ENCODE results near the gene AHNAK.
"Not testable (repeated sequence)": the region's sequence is repeated elsewhere in the genome, so short reads cannot be mapped to it uniquely, and the experiment has no call there.

Gene AHNAK, protein sequence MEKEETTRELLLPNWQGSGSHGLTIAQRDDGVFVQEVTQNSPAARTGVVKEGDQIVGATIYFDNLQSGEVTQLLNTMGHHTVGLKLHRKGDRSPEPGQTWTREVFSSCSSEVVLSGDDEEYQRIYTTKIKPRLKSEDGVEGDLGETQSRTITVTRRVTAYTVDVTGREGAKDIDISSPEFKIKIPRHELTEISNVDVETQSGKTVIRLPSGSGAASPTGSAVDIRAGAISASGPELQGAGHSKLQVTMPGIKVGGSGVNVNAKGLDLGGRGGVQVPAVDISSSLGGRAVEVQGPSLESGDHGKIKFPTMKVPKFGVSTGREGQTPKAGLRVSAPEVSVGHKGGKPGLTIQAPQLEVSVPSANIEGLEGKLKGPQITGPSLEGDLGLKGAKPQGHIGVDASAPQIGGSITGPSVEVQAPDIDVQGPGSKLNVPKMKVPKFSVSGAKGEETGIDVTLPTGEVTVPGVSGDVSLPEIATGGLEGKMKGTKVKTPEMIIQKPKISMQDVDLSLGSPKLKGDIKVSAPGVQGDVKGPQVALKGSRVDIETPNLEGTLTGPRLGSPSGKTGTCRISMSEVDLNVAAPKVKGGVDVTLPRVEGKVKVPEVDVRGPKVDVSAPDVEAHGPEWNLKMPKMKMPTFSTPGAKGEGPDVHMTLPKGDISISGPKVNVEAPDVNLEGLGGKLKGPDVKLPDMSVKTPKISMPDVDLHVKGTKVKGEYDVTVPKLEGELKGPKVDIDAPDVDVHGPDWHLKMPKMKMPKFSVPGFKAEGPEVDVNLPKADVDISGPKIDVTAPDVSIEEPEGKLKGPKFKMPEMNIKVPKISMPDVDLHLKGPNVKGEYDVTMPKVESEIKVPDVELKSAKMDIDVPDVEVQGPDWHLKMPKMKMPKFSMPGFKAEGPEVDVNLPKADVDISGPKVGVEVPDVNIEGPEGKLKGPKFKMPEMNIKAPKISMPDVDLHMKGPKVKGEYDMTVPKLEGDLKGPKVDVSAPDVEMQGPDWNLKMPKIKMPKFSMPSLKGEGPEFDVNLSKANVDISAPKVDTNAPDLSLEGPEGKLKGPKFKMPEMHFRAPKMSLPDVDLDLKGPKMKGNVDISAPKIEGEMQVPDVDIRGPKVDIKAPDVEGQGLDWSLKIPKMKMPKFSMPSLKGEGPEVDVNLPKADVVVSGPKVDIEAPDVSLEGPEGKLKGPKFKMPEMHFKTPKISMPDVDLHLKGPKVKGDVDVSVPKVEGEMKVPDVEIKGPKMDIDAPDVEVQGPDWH (N-terminal part only)
- 4,786 to 7,063 reads per million in 2 donors for total RNA-seq

DNA sequence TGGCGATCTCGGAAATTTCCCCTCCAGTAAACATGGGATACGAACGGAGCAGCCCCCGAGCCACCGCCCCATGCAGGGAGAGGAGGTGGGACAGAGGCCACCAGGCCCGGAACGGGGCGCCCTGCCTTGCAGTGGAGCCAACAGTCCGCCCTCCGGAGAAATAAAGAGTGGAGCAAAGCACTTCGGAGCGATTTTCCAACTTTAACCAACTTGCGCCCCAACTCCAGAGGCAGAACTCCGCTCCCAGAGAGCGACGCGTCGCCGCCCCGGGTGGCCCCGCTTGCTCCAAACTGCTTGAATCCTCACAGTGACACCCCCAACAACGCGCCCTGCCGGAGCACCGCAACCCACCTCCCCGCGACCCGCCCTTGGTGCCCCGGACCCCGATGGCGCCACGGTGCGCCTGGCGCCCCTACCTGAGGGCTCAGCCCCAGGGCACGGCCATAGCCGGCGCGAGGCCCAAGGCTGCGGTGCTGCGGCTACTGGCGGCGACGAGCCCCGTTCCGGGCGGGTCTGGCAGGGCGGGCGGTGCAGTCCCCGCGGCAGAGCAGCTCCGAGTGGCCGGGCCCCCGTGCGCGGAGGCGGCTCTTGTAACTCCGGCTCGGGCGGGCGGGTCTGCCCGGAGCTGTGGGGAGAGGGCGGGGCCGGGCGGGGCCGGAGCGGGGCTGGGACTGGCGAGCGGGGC lies at the start of gene AHNAK:
Gene AHNAK, minus strand, starts transcription at position 563 of the 685 bp plus-strand sequence. CDS start 10,708 bp downstream, outside the sequence.
- peak in 4 of 5 experiments; percentile 47 to 70 (median 64) for DNase-seq

DNA sequence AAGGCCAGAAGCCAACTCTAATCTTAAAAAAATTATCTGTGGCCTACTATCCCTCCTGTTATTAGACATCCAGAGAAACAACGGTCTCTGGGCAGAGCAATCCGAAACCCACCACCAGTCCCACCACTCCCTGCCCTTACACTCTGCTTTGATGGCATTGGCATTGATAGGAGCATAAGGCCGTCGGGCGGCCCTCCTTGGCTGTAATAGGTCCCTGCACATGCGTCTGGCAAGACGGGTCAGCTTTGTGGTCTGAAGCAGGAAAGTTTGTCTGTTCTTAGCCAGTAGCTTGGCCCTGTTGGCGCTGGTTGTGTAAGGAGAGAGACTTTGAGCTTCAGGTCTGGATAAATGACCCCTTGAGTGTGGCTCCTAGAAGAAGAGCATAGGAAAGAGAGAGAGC lies 48.5 kb upstream of the AHNAK start:
- DNase-seq, result no peak

DNA sequence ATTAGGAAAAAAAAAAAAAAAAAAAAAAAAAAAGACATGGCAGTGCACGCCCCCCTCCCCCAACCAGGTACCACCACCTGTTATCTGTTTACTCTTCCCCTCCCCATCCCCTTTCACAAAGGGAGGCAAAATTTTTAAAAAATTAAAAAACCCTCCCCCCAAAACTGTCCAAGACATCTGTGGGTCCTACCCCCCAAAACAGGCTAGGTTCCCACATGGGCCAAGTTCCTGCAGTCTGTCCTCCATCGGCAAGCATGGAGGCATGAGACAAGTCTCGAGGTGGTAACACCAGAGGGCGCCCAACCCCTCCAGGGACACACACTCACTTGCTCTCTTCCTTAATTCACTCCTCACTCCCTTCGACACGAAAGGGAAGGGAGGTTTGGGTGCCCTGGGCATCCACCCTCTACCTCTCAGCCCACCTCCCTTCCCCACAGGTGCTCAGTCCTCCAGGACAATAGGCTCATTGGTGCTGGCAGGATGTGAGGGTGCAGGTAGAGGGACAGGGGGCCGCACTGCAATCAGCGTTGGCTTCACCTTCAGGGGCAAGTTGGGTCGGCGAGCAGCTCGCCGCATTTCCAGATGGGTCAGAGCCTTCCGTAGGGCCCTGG lies 46.9 kb upstream of the AHNAK start:
- peak; percentile 40 to 87 (median 67) for DNase-seq

DNA sequence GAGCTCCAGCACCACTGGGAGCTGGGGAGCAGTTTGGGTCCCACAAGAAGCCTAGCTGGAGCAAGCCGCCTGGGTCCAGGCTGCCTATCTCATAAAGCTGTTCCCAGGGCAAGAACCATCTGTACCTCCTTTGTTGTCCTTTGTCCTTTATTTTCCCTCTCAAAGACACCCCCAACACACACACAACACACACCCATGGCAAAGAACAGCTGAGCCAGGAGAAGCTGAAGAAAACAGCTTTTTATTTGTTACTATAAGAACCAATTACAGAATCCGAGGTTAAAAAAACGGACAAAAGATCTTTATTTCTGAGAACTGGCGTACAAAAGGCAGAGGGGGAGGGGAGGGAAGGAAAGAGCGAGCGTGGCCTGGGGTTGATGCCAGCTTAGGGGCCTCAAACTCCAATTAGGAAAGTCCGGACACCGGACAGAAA lies 46.4 kb upstream of the AHNAK start:
- DNase-seq, result no peak

DNA sequence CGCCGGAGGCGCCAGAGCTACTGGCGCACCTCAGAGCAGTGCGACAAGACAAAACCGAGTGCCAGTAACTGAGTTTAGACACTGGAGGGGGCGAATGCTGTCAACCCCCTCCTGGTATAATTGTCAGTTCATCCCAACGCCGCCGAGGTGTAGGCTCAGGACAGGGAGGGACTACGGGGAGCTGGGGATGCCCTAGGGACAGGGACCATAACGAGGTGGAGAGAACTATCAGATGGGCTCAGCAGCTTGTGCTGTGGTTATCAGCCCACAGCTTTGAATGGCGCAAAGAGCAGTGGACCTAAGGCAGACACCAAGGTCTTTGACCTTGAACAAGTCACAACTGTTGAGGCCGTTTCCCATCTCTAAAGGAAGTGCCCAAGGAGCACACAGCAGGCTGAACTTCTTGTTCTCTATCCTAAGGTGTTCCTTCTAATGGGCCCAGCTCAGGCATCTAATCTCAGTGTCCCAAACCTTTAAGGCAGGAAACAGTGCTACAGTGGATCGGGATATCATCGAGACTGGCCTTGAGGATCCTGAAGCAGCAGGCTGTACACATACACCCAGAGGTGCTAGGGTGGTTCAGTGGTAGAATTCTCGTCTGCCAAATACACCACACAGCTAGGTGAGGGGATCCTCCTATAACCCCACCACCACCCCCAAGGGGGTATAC lies 45.7 kb upstream of the AHNAK start:
- DNase-seq, result no peak

DNA sequence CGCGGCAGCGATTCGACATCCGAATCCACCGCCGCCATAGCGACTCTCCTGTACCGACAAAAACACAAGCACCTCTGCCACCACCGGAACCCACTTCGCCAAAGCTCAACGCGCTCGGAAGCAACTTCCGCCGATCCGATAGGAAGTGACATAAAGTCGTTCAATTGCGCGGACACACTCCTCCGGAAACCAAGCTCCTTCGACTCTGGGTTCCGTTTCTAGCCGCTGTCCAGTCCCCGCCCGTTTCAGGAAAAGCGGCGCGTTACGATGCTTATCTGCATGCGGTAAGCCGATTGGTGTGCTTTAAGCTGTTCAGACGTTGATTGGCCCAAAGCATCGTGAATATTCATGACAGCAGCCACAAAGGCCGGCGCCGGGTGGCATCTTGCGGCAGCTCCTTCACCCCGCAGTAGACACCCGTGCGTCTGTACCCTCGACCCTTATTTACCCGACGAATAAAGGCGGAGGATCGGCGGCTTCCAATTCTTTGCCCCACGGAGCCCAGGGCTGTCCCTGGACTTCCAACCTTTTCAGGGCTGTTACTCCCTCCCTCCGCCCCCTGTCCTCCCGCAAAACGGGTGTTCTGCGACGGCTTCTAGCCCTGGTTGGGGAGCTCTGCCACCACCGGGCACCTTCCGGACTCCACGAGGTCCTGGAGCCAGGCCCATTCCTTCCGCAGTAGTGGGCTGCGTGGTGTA lies 45.0 kb upstream of the AHNAK start, which contains the start of gene TUT1:
Gene TUT1, minus strand, starts transcription at position 76 of the 698 bp plus-strand sequence. Its CDS starts 38 bp downstream, at position 38.
- DNase-seq, result peak; percentile 79 to 100 (median 93)

DNA sequence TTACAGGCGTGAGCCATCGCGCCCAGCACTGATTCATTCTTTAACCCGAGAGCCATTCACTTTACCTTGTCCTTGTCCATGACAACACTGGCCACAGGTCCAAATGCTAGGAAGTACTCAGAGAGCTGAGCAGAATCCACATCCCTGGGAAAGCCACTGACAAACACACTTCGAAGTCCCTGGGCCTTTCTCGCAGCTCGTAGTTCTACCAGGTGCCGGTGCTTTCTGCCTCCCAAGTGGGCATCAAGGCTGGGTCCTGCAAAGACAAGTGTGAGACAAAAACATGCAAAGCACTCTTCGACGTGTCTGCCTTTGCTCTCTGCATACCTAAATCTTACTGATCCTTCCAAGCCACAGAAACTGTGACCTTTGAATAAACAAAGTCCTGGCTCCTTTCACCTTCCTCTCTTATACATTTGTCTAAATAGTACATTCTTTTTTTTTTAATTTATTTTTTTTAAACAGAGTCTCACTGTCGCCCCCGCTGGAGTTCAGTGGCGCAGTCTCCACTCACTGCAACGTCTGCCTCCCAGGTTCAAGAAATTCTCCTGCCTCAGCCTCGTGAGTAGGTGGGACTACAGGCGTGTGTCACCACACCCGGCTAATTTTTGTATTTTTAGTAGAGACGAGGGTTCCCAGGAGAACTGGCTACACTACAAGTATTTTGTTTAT lies 42.5 kb upstream of the AHNAK start:
- peak in 1 of 5 experiments; percentile 54 for DNase-seq

DNA sequence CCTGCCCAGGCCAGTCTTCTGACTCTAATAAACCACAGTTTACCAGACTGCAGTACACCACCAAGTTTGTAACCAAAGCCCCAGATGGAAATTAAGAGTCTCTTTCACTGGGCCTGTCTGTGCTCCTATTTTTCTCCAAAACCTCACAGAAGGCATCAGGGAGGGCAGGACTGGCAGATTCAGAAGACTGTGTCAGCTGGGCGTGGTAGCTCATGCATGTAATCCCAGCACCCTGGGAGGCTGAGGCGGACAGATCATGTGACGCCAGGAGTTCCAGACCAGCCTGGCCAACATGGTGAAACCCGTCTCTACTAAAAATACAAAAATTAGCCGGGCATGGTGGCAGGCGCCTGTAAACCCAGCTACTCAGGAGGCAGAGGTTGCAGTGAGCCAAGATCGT lies 38.8 kb upstream of the AHNAK start:
- DNase-seq, result not testable (repeated sequence)

DNA sequence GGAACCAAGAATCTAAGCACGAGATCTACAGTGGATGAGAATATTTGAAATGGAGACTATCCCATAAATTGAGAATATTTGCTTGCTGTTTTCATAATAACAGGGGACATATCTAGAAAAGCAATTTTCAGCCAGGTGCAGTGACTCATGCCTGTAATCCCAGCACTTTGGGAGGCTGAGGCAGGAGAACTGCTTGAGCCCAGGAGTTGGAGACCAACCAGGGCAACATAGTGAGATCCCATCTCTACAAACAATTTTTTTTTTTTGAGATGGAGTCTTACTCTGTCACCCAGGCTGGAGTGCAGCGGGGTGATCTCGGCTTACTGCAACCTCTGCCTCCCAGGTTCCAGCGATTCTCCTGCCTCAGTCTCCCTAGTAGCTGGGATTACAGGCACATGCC lies 35.1 kb upstream of the AHNAK start:
- not testable (repeated sequence) for DNase-seq

DNA sequence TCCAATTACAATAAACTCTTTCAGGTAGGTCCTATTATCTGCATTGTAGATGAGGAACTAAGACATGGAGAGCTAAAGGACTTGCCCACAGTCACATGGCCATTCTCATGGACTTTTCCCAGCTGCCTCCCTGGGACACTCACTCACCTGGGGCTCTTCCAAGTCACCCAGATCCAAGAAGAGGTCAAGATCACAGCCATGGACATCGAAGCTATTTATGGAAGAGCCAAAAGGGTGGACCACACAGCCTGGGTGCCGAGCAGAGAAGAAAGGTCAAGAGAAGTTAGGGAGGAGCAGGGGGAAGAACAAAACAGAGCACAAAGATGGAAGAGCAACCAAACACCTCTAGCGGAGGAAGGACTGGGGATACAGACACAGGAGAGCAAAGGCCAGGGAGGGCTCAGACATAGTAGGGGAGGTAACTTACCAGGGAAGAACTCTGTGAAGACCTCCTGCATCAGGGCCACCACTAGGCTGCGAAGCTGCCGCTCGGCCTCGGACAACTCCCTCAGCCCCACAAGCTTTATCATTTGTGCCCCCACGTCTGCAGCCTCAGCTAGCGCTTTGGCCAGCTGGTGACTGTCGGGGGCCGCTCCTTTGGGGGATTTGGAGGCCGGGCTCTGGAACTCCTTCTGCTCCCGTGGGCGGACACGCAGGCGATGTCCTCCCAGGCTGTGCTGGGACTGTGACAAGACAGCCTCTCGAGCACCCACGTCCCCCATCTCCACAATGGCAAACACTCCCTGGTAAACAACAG lies 34.5 kb upstream of the AHNAK start:
- DNase-seq, result no peak

DNA sequence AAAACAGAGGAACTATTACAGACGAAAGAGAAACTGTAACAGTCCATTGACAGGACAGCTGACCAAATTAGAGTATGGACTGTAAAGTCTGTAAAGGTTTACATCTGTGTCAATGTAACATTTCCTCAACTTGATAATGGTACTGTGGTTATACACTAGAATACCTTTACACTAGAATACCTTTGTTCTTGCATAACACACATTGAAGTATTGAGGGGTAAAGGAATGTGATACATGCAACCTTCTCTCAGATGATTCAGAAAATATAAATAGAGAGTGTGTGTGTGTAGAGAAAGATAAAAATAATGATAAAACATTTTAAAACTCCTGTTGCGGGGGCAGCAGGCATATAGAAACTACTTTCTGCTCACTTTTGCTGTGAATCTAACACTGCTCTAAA lies 32.6 kb upstream of the AHNAK start:
- no peak for DNase-seq

DNA sequence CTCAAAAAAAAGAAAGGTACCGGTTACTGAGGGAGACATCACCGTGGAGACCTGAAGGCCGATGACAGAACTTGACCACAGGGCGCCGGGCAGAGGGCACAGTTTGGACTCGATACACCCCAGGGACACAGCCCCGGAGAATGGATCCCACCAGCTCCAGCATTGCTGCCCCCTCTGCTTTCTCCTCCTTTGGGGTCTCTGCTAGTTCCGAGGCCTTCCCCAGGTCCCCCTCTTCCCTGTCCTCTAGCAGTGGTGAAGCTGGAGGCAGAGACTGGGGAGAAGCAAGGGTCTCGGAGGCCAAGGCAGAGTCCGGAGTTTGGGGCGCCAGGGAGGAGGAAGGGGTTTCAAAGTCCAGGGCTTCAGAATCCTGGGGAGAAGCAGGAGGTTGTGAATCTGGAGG lies 31.9 kb upstream of the AHNAK start:
- no peak for DNase-seq

DNA sequence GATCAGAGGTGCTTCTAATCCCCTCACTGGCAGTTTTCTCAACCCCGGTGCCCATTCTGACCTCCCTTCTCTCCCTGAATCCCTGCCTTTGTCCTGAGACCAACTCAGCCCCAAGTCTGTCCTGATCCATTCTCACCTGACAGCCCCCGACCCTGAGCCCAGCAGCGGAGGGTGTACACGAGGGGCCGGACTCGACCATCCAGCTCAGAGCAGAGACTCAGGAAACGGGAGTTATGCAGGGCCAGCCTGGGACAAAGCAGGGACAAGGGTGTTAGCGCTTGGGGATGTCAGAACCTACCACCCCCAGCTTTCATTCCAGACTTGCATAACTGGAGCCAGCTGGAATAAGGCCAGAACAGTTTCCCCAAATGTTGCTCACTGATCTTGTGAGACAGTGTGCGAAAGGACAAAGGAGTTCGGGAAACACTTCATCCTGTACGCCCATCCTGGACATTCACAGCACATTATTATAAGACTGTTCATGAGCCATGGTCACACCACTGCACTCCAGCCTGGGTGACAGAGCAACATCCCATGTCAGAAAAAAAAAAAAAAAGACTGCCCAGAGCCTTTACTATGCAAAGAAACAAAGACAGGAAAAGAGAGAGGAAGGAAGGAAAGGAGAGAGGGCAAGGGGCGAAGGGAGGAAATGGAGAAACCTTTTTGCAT lies 30.6 kb upstream of the AHNAK start:
- DNase-seq, result no peak

DNA sequence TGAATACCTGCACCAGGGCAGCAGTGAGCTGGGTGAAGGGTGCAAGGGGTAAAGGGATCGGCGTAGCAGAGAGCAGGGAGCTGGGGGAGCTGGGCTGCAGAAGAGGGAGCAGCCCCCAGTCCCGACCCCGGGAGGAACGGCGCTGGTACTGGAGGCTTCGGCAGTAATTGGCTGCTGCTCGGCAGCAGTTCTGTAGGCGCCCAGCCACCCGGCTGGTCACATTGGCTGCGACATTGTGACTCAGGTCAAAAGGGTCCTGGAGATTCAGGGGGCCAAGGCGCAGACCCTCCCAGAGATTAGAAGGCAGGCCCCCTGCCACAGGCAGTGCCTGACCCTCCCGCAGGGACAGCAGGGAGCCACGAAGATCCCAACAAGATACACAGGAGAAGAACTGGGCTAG lies 29.2 kb upstream of the AHNAK start:
- DNase-seq, result no peak

DNA sequence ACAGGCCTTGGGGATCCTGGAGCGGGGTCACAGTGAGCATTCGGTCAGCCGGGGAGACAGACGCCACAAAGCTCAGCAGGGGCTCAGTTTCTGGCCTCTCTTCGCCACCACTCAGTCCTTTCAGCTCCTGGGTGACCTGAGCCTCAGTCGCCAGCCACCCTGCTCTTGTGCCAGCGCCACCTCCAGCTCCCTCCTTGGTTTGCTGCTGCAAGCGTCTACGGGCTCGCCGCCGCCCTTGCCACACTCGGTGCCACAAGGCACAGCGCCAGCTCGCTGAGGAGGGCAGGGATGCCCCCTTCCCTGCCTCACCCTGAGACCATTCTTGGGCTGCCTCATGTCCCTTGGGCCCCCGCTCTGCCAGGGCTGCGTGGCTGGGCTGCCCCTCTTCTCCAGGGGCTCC lies 28.6 kb upstream of the AHNAK start:
- no peak for DNase-seq

DNA sequence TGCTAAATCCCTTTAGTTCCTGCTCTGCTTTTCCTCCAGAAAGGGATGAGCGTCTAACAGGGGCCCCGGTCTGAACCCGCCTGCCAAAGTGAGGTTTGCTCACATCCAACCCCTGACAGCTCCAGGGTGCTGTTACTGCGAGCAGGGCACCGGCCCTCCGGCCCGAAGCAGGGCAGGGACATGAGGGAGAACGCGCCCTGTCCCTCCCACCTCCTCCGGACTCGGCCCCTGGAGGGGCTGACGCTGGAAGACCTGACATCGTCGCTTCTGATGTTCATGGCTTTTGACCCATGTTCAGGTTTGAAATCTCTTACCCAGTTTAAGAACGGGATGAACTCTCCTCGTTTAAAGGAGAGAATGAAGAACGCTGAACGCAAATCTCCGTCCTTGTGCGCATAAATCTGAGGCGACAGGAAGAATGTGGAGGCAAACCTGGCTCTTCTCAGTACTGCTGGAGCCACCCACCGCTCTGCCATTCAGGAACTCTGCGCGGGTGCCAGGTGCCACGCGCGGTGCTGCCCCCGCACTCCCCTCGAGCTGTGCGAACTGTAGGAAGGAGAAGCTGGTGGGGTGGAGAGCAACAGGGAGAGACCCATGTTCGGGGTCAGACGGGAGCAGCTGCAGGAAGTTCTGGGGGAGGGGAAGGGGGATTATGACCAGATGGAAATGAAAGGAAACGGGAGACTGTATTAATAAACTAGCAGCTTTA lies 27.9 kb upstream of the AHNAK start:
- DNase-seq, result no peak

DNA sequence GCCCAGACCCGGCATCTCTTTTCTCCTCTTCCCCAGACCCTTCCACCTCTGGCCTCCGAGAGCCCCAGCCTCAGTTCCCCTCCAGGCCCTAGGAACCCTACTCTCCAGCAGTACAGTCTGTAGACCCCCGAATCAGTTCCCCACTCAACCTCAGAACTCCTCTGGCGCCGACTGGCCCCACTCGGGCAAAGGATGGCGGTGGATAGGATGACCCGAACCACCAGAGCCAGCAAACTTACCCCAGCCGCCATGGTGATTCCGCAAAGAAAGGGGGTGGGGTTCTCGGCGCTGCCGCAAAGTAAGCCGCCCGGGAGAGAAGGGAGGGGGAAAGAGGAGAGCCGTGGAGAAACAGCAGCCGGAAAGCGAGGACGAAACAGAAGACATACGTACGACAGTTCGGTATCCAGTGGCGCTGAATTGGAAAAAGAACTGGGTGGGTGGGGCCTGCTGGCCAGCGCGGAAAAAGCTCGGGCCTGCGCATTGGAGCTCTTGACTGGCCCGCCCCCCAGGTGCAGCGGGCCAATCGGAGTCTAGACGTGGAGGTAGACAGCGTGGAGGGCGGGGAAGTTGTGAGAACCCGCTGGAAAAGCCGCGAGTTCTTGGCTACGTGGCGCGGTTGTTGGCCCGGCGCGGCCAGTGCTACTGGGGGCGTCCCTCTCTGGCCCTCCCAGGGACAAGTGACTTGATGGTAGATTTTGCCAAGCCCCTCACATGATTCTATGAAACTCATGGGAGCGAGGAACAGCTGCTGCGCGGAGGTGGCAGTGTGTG lies 27.2 kb upstream of the AHNAK start, which contains the start of gene EEF1G:
Gene EEF1G, minus strand, starts transcription at position 300 of the 771 bp plus-strand sequence. Its CDS starts 49 bp downstream, at position 251.
- peak; percentile 88 to 100 (median 97) for DNase-seq
